DMS53 treated with DMSO at 0.1 percent for 48 hours (cell line): ENCODE results near the gene VPS13D.
"Not testable (repeated sequence)": the region's sequence is repeated elsewhere in the genome, so short reads cannot be mapped to it uniquely, and the experiment has no call there.

Source experiments
- DNase-seq: peaks from one replicate; lab custom pipeline; 2025; ENCODE audit not compliant: unreplicated experiment; lab: John Stamatoyannopoulos, UW

VPS13D gene

DNA sequence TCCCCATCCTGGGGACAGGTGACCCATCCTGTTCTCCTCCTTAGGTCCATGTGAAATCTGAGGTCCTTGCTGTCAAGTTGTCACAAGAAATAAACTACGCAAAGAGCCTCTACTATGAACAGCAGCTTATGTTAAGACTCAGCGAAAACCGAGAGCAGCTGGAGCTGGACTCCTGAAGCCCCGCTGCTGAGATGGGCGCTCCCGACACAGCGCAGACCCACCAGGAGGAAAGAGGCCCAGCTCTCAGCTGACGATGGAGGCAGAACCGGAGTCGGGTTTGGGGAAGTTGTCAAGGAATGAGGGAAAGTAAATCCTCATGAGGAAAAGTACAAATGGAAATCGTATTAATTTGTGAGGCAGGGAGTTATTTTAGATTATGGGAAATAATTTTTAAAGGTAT is 279.0 kb downstream of the VPS13D start:
- DNase-seq, result no peak

DNA sequence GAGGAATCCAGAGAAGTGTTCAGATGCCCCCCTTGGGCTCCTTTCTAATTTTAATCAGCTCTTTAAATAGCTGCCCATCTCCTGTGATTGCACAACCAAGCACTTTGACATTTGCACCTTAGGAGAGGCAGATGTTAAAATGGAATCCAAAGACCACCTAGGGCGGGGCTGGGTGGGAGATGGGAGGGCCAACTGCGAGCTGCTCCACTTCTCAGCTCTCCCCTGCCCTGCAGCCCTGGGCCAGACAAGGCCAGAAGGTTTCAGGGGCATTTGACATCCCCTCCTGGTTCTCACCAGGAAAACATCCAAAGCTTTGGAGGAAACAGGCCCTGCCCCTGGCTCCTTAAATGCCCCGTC is 281.3 kb downstream of the VPS13D start:
- no peak for DNase-seq

- DNase-seq, result no peak
Observed at GRCh38 chr1:12511516-12512468, 282.0 kb downstream of the VPS13D start.

DNA sequence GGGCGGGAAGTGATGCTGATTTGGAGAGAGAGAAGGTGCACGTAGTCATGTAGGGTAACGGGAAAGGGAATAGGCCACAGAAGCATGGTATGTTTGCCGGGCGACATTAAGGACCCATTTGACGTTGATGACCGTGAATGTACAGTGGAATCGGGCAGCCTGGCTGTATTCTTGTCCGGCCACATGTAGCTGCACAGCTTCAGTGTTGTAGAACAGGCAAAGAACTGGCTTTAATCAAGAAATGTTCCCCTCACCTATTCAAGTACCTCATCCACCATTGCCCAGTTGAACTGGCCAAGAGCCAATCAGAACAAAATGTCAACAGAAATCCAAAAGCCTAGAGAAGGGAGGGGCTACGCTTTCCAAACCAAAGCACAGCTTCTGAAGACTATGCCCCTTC is 283.4 kb downstream of the VPS13D start:
- DNase-seq, result no peak

- DNase-seq, result no peak
Observed at GRCh38 chr1:12514590-12514989, 284.8 kb downstream of the VPS13D start.

DNA sequence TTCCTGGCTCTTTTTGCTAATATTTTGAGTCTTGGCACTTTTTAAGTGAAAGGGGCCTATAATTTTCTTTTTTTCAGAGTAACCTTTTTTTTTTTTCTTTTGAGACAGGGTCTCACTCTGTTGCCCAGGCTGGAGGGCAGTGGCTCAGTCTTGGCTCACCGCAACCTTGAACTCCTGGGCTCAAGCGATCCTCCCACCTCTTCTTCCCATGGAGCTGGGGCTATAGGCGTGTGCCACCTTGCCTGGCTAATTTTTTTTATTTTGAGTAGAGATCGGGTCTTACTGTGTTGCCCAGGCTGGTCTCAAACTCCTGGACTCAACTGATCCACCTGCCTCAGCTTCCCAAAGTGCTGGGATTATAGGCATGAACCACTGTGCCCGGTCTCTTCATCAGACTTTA is 285.4 kb downstream of the VPS13D start:
- no peak for DNase-seq

DNA sequence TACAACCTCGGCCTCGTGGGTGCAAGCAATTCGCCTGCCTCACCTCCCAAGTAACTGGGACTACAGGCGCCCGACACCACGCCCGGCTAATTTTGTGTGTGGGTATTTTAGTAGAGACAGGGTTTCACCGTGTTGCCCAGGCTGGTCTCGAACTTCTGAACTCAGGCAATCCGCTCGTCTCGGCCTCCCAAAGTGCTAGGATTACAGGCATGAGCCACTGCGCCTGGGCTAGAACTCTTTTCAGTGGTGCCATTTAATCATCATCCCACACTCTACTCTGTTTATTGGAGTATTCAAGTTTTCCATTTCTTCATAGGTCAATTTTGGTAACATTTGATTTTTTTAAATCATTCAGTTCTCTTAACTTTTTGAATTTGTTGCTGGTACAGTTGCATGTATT is 286.9 kb downstream of the VPS13D start:
- no peak for DNase-seq

DNA sequence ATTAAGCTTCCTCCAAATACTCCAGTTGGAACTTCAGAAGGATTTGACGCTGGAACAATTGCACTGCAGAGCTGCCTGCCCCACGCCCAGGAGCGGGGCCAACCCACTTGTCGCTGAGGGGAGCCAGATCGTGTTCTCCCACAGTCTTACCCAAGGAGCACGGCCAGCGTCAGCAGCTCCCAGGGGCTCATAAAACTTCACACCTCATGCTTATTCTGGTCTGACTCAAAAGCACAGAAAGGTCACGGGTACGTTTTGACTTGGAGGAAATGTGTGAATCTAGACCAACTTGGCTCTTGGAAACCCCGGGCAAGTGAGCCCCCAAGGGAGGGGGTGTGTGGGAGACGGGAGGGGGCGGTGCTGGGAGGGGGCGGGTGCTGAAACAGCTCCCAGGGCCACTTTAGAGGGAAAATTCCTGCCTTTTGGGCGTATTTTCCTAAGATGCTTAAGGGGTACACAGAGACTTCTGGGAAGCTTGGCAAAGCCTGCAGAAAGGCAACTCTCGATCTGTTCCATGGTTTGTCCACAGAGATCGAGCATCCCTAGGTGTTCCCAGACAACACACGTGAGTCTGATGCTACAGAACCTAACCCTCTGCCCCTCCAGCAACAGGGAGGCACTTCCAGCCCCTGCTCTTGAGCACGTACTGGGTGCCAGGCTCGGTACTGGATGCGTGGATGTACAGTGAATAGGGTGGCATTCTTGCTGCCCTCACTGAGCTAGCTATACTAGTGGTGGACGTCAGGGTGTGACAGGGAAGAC is 289.3 kb downstream of the VPS13D start:
- no peak for DNase-seq

DNA sequence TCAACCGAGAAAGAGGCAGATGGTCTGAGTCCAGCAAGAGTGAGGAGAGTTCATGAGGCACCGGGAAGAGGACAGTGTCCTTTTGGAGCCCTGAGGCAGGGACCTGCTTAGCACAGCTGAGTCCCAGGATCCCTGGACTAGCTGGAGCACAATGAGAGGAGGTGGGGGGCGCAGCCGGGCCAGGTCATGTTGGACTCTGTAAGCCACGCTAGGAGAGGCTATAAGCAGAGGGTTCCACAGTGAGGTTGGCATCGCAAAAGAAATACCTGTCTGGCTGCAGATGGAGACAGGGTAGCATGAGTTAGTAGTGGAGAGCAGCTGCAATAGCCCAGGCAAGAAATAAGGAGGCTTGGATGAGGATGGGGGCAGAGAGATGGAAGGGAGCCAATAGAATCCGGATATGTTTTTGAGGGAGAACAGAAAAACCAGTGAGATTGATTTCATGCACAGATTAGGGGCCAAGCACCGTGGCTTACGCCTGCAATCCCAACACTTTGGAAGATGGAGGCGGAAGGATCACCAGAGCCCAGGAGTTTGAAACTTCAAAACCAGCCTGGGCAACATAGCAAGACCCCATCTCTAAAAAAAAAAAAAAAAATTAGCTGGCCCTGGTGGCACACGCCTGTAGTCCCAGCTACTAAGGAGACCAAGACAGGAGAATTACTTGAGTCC is 290.0 kb downstream of the VPS13D start:
- no peak for DNase-seq

DNA sequence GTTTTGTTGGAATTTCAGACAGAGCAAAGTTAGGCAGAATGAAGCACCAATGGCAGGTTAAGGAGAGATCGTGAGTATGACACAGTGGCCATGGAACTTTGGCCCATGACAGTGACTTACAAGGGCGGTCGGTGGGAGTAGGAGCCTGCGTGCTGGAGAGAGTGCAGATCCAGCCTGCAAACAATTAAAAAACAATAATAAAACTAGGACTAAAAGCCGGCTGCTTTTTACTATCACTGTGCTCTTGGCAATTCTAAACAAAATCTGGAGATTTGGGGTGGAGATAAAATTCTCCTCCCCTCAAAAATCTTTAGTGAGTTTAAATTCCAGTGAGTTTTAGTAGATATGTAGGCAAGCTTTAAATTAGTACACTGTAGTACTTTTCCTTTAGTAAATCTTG is 291.3 kb downstream of the VPS13D start:
- DNase-seq, result no peak

GRCh38 chr1:12522780-12523179 is 292.9 kb downstream of the VPS13D start:
- not testable (repeated sequence) for DNase-seq

GRCh38 chr1:12524266-12524665 is 294.4 kb downstream of the VPS13D start:
- no peak for DNase-seq

GRCh38 chr1:12525311-12526181 is 295.7 kb downstream of the VPS13D start:
- no peak for DNase-seq

DNA sequence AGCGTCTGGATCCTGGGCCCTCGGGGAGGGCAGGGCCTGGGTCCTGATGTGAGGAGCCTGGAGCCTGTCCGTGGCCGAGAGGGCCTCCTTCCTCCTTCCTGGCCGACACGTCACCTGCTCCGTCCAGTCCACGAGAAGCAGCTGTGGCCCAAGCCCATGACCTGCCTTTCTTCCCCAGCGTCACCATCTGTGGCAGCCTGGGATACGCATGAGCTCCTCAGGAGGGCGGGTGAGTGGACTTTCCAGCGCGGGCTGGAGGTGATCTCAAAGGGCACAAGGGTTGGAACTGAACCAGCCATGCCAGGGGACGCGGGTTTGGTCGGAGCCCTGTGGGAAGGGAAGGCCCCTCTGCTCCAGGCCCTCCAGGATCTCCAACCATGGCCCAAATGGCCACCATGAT is 297.7 kb downstream of the VPS13D start:
- peak; percentile 66 for DNase-seq

- peak; percentile 81 for DNase-seq
Observed at GRCh38 chr1:12528021-12528852, 298.4 kb downstream of the VPS13D start.

DNA sequence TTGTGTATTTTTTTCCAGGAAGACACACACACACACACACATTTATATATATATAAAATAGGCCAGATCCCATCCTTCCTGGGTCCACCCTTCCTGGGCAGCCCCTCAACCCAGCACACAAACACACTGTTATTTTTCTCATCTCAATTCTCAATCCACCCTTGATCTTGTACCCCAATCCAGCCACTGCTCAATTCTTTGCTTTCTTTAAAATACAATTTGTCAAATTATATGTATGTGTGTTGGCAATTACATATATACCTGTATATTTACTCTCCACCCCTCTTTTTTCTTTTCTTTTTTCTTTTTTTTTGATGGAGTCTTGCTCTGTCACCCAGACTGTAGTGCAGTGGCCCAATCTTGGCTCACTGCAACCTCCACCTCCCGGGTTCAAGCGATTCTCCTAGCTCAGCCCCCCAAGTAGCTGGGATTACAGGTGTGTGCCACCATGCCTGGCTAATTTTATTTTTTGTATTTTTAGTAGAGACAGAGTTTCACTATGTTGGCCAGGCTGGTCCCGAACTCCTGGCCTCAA is 299.9 kb downstream of the VPS13D start:
- DNase-seq, result no peak

DNA sequence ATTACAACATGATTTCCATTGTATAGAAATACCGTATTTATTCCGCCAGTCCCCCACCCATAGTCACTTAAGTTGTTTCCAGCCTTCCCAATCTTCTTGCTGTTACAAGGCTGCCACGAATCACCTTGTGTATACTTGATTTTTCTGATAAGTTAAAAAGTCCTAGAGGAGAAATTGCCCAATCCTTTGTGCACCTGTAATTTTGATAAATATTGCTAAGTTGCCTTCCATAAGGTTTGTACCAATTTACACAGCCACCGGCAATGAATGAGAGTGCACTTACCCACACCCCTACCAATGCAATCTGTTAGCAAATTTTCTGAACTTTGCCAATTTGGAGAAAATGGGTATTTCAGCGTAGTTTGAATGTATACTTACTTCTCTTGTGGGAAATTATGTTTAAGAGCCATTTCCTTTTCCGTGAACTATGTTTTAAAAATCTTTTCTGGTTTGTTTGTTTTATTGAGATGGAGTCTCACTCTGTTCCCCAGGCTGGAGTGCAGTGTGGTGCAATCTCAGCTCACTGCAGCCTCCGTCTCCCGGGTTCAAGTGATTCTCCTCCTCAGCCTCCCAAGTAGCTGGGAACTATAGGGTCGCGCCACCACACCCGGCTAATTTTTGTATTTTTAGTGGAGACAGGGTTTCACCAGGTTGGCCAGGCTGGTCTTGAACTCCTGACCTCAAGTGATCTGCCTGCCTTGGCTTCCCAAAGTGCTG is 300.8 kb downstream of the VPS13D start:
- DNase-seq, result no peak

DNA sequence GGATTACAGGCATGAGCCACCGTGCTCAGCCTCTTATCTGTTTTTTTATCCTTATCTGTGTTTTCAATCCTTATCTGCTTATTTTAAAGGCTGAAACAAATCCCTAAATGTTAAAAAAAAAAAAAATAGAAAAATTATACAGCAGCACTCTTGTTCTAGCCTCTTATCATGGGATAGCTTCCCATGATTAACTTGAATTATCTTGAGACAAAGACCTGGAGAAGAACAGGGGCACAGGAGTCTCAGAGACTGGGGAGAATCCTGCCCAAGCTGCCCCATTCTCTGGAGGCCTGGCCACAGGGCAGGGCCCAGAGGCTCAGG is 301.3 kb downstream of the VPS13D start:
- DNase-seq, result no peak
